ENCODE measurements around the gene YEATS2.
"Not testable (repeated sequence)": the region's sequence is repeated elsewhere in the genome, so short reads cannot be mapped to it uniquely, and the experiment has no call there.

The YEATS2 gene

GRCh38 chr3:183680061-183680460 lies 17.5 kb upstream of the YEATS2 start:
- TF ChIP-seq CTCF (IDR thresholded peaks at IDR 0.05; ENCODE audit: insufficient read depth, missing control alignments) = no peak
- no peak for DNase-seq (ENCODE audit: insufficient read length, low spot score)
- FAIRE-seq = no peak

GRCh38 chr3:183687705-183688104 lies 9.9 kb upstream of the YEATS2 start:
- FAIRE-seq (no peak), DNase-seq (ENCODE audit: insufficient read length, low spot score) (no peak)
- TF ChIP-seq CTCF (IDR thresholded peaks at IDR 0.05; ENCODE audit: insufficient read depth, missing control alignments) = no peak

GRCh38 chr3:183688874-183689273 lies 8.7 kb upstream of the YEATS2 start:
- DNase-seq (ENCODE audit: insufficient read length, low spot score) = no peak
- no peak for FAIRE-seq
- TF ChIP-seq CTCF (IDR thresholded peaks at IDR 0.05; ENCODE audit: insufficient read depth, missing control alignments) = no peak

- FAIRE-seq; DNase-seq (ENCODE audit: insufficient read length, low spot score): not testable (repeated sequence)
Measured at GRCh38 chr3:183689621-183690020, 8.0 kb upstream of the YEATS2 start.

GRCh38 chr3:183690402-183690995 lies 7.1 kb upstream of the YEATS2 start:
- no peak for DNase-seq (ENCODE audit: insufficient read length, low spot score)
- no peak for TF ChIP-seq CTCF (IDR thresholded peaks at IDR 0.05; ENCODE audit: insufficient read depth, missing control alignments)
- FAIRE-seq = no peak

- DNase-seq (ENCODE audit: insufficient read length, low spot score) = no peak
- FAIRE-seq = no peak
- no peak for TF ChIP-seq CTCF (IDR thresholded peaks at IDR 0.05; ENCODE audit: insufficient read depth, missing control alignments)
Measured at GRCh38 chr3:183692436-183692835, 5.2 kb upstream of the YEATS2 start.

GRCh38 chr3:183695569-183696364 lies 1.8 kb upstream of the YEATS2 start:
- TF ChIP-seq CTCF (IDR thresholded peaks at IDR 0.05; ENCODE audit: insufficient read depth, missing control alignments) = no peak
- FAIRE-seq = no peak
- no peak for DNase-seq (ENCODE audit: insufficient read length, low spot score)
